Measurements from ENCODE around the gene TMED6. TPM values are rescaled to one million over a fixed set of nuclear protein-coding genes. Genes with fewer than 3 reads are reported as not detected.
"Not testable (repeated sequence)": the region's sequence is repeated elsewhere in the genome, so short reads cannot be mapped to it uniquely, and the experiment has no call there.

Gene TMED6
- total RNA-seq, 1 donor: not detected

GRCh38 chr16:69363281-69363717 lies 11.7 kb upstream of the TMED6 start:
- no peak for DNase-seq (ENCODE audit: low read depth)
- no peak overlapping the region for H3K4me3 ChIP-seq (ENCODE audit: low read depth, low read length)
- TF ChIP-seq, protein P1, sequence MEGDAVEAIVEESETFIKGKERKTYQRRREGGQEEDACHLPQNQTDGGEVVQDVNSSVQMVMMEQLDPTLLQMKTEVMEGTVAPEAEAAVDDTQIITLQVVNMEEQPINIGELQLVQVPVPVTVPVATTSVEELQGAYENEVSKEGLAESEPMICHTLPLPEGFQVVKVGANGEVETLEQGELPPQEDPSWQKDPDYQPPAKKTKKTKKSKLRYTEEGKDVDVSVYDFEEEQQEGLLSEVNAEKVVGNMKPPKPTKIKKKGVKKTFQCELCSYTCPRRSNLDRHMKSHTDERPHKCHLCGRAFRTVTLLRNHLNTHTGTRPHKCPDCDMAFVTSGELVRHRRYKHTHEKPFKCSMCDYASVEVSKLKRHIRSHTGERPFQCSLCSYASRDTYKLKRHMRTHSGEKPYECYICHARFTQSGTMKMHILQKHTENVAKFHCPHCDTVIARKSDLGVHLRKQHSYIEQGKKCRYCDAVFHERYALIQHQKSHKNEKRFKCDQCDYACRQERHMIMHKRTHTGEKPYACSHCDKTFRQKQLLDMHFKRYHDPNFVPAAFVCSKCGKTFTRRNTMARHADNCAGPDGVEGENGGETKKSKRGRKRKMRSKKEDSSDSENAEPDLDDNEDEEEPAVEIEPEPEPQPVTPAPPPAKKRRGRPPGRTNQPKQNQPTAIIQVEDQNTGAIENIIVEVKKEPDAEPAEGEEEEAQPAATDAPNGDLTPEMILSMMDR (IDR thresholded peaks at IDR 0.05; ENCODE audit: insufficient read depth, low read depth, low read length): no peak

DNA sequence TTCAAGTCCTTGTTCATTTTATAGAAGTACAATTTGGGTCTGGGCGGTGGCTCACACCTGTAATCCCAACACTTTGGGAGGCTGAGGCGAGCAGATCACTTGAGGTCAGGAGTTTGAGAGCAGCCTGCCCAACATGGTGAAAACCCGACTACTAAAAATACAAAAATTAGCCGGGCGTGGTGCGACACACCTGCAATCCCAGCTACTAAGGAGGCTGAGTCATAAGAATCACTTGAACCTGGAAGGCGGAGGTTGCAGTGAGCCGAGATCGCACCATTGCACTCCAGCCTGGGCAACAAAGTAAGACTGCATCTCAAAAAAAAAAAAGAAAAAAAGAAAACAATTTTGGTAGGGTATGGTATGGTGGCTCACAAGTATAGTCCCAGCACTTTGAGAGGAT lies 8.5 kb upstream of the TMED6 start:
- not testable (repeated sequence) for DNase-seq (ENCODE audit: low read depth); H3K4me3 ChIP-seq (ENCODE audit: low read depth, low read length)

DNA sequence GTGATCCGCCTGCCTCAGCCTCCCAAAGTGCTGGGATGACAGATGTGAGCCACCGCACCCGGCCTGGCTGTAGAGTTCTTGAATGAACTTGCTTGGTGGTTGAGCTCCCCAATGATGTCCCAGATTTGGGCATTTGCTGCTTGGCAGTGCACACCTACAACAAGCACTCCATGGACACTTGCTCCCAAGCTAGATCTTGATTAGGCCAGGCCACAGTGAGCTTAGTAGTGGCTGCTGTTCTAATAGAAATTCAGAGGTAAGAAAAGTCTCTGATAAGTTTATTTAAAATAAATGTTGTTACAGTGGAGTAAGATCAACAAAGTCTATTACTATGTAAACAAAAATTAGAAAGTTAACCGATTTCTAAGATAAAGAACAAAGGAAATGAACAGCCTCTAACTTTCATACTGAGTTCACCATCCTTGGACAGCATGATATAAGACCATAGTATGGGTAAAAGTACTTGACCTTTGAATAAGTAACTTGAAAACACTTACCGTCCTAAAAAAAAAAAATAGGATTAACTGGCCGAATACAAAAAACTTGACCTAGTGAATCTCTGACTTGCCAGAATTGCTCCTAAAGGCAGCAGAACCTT lies 951 bp downstream of the TMED6 start:
- TF ChIP-seq, protein P1 (IDR thresholded peaks at IDR 0.05; ENCODE audit: insufficient read depth, low read depth, low read length): no peak
- no peak for DNase-seq (ENCODE audit: low read depth)

DNA sequence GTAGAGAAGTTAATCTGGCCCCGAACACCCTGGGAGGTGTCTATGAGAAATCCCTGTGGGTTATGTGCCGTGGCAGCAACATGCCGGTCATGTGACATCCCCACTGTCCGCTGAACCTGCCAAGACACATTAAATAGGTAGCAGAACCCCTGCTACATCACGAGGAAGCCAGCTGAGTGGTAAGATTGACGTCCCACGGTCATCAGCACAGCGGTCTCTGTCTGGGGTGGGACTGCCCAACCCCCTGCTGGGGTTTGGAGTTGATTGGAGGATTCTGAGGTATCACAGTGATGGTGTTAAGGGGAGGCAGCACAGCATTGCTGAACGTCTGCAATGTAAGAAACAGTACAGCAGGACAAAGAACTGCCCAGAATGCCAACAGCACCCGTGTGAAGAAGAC lies 2.0 kb downstream of the TMED6 start:
- no peak overlapping the region for H3K4me3 ChIP-seq (ENCODE audit: low read depth, low read length)
- TF ChIP-seq, protein P1 (IDR thresholded peaks at IDR 0.05; ENCODE audit: insufficient read depth, low read depth, low read length): no peak
- DNase-seq (ENCODE audit: low read depth): no peak

More for the DNA sequence above, 951 bp downstream of the TMED6 start:
- H3K4me3 ChIP-seq (ENCODE audit: low read depth, low read length): no peak overlapping the region

- H3K4me3 ChIP-seq (ENCODE audit: low read depth, low read length): no peak overlapping the region
- DNase-seq (ENCODE audit: low read depth): no peak
- TF ChIP-seq, protein P1 (IDR thresholded peaks at IDR 0.05; ENCODE audit: insufficient read depth, low read depth, low read length): no peak
Measured at GRCh38 chr16:69348222-69348621, 3.4 kb downstream of the TMED6 start.

DNA sequence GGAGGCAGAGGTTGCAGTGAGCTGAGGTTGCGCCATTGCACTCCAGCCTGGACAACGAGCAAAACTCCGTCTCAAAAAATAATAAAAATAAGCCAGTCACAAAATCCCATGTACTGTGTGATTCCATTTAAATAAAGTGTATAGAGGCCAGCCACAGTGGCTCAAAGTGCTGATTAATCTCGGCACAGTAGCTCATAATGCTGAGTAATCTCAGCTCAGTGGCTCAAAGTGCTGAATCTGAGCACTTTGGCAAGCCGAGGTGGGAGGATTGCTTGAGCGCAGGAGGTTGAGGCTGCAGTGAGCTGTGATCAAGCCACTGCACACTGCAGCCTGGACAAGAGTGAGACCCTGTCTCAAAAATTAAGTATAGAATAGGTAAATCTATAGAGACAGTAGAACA lies 4.9 kb downstream of the TMED6 start:
- H3K4me3 ChIP-seq (ENCODE audit: low read depth, low read length): no peak overlapping the region
- DNase-seq (ENCODE audit: low read depth): no peak
- TF ChIP-seq, protein P1 (IDR thresholded peaks at IDR 0.05; ENCODE audit: insufficient read depth, low read depth, low read length): no peak

DNA sequence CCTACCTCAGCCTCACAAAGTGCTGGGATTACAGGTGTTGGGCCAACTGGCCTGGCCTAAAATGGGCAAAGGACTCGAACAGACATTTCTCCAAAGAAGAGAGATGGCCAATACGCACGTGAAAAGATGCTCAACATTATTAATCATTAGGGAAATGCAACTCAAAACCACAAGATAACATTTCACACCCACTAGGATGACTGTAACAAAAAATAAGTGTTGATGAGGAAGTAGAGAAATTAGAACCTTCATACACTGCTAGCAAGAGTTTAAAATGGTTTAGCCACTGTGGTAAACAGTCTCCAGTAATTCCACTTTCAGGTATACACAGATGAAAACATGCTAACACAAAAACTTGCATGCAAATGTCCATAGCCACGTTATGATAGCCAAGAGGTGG lies 5.7 kb downstream of the TMED6 start:
- no peak for DNase-seq (ENCODE audit: low read depth)
- TF ChIP-seq, protein P1 (IDR thresholded peaks at IDR 0.05; ENCODE audit: insufficient read depth, low read depth, low read length): no peak
- no peak overlapping the region for H3K4me3 ChIP-seq (ENCODE audit: low read depth, low read length)
